Measurements from ENCODE around the gene TF.
"Not testable (repeated sequence)": the region's sequence is repeated elsewhere in the genome, so short reads cannot be mapped to it uniquely, and the experiment has no call there.

The TF gene

GRCh38 chr3:133765256-133765655, 19.1 kb downstream of the TF start:
- DNase-seq (ENCODE audit: low spot score): no peak

- DNase-seq (ENCODE audit: low spot score): no peak
These were observed 21.4 kb downstream of the TF start for GRCh38 chr3:133767607-133768006.

- DNase-seq (ENCODE audit: low spot score): no peak
These were observed 23.3 kb downstream of the TF start for GRCh38 chr3:133769536-133769935.

- DNase-seq (ENCODE audit: low spot score): no peak
These were observed 27.5 kb downstream of the TF start for GRCh38 chr3:133773732-133774131.

GRCh38 chr3:133775309-133775708, 29.1 kb downstream of the TF start:
- no peak for DNase-seq (ENCODE audit: low spot score)

GRCh38 chr3:133775835-133776234, 29.6 kb downstream of the TF start:
- no peak for DNase-seq (ENCODE audit: low spot score)

GRCh38 chr3:133776794-133777438, 30.7 kb downstream of the TF start:
- no peak for DNase-seq (ENCODE audit: low spot score)

GRCh38 chr3:133777807-133778568, 31.8 kb downstream of the TF start:
- no peak for DNase-seq (ENCODE audit: low spot score)

- no peak for DNase-seq (ENCODE audit: low spot score)
These were observed 33.5 kb downstream of the TF start for GRCh38 chr3:133779626-133780203.

- DNase-seq (ENCODE audit: low spot score): not testable (repeated sequence)
These were observed 34.6 kb downstream of the TF start for GRCh38 chr3:133780756-133781155.

- DNase-seq (ENCODE audit: low spot score): no peak
These were observed 35.4 kb downstream of the TF start for GRCh38 chr3:133781570-133781969.

- DNase-seq (ENCODE audit: low spot score): no peak
These were observed 36.3 kb downstream of the TF start for GRCh38 chr3:133782454-133782853.

GRCh38 chr3:133783762-133784161, 37.6 kb downstream of the TF start:
- DNase-seq (ENCODE audit: low spot score): no peak

- no peak for DNase-seq (ENCODE audit: low spot score)
These were observed 41.8 kb downstream of the TF start for GRCh38 chr3:133788024-133788423.

- DNase-seq (ENCODE audit: low spot score): no peak
These were observed 46.1 kb downstream of the TF start for GRCh38 chr3:133792171-133792763.

- DNase-seq (ENCODE audit: low spot score): peak; percentile 27
These were observed 51.4 kb downstream of the TF start for GRCh38 chr3:133797396-133798105.

GRCh38 chr3:133799794-133800585, 53.8 kb downstream of the TF start:
- peak; percentile 9 for DNase-seq (ENCODE audit: low spot score)

GRCh38 chr3:133803469-133803868, 57.3 kb downstream of the TF start:
- DNase-seq (ENCODE audit: low spot score): no peak

GRCh38 chr3:133804896-133805295, 58.7 kb downstream of the TF start:
- DNase-seq (ENCODE audit: low spot score): no peak

GRCh38 chr3:133805384-133805701, 59.1 kb downstream of the TF start:
- DNase-seq (ENCODE audit: low spot score): no peak

- peak; percentile 95 for DNase-seq (ENCODE audit: low spot score)
These were observed 59.7 kb downstream of the TF start, which contains the start of gene SRPRB for GRCh38 chr3:133805702-133806475. TSS of gene SRPRB (plus strand) at chr3:133805815. CDS start at chr3:133805849, 34 bp downstream.

Data from LoVo (cell line).